ELF-1 (cell line): ENCODE measurements around the gene HOXC11.
A peak's percentile ranks its signal among the peaks of the same experiment; 100 is the strongest.

ENCODE experiments used
- DNase-seq: peaks from one replicate; pipeline ENCODE4 v3.0.0-alpha.2; 2016; ENCODE audit warnings: low read depth, low spot score

HOXC11 gene

DNA sequence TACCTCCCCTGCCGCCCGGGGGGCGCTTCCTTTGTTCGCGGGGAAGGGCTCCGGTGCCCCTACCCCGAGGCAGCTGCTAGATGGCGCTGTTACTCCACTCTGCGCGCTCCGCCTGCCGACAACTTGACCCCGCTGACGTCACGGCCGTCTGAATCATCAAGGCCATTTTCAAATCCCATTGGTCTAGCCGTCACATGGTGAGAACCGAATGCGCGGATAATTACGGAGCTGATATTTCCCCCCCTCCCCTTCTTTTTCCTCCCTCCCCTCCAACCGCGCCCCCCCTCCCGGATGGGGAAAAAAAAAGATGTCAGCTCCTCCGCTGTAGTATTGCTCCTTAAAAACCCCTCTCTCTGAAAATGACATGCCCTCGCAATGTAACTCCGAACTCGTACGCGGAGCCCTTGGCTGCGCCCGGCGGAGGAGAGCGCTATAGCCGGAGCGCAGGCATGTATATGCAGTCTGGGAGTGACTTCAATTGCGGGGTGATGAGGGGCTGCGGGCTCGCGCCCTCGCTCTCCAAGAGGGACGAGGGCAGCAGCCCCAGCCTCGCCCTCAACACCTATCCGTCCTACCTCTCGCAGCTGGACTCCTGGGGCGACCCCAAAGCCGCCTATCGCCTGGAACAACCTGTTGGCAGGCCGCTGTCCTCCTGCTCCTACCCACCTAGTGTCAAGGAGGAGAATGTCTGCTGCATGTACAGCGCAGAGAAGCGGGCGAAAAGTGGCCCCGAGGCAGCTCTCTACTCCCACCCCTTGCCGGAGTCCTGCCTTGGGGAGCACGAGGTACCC, 12.2 kb downstream of the HOXC11 start, which contains the start of gene HOXC10:
HOXC10 (plus strand) TSS at position 246 of the 791 bp plus-strand sequence; CDS start at position 360, 114 bp downstream.
- DNase-seq = peak; percentile 88

- no peak for DNase-seq
Observed at GRCh38 chr12:53985692-53985993, 12.7 kb downstream of the HOXC11 start.

GRCh38 chr12:53985994-53986685, 13.2 kb downstream of the HOXC11 start:
- no peak for DNase-seq

- DNase-seq = no peak
Observed at GRCh38 chr12:53986686-53987483, 14.0 kb downstream of the HOXC11 start.

DNA sequence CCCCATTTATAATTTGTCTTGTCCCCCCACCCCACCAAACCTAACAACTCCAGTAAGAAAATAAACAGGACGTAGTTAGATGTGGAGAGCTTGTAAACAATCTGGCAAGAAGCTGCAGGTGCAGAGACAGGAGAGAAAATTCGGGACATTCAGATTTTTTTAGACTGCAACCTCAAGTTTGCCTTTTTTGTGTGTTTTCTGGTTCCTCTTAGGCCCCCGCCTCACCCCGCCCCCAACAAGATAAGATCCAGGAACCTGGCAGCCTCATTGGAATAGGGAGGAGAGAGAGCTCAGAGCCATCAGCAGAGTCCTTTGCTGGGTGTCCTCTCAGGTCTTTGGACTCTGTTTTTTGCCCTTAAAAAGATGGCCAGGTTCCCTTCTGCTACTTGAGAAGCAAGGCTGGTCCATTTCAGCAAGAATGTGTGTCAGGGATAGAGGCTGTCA, 14.9 kb downstream of the HOXC11 start:
- DNase-seq = no peak

GRCh38 chr12:53988541-53989226, 15.8 kb downstream of the HOXC11 start:
- DNase-seq = no peak

- no peak for DNase-seq
Observed at GRCh38 chr12:53989227-53990113, 16.5 kb downstream of the HOXC11 start.

DNA sequence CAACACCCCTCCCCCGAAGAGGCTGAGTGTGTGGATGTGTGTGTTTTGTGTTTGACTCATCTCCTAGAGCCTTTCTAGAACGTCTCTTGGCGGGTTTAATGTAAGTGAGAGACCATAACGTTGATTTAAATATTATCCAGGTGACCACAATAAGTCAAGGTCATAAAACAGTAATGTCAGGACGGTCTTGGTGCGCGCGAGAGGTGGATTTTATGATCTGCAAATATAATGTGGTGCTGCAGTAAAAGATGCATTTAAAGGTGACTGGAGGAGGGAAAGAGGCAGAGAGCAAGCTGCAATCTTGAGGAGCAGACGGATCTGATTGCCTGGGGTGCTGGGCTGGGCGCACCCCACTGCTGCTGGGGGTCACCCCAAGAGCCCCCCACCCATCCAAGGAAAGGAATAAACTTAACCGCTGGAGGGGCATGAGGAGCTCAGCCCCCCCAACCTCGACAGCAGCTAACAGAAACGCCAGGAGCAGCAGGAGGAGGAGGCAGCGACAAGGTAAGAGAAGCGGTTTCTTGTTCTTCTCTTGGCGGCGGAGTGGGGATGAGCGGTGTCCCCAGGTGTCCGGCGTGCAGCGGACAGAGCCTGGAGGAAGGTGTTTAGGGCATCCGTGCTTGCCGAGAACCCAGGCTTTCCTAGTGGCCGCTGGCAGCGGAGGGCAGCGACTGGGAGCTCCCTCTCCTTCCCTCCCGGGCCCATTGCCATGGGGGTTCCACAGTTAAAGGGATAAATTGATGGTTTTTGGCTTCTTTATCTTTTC, 17.6 kb downstream of the HOXC11 start:
- no peak for DNase-seq

- no peak for DNase-seq
Observed at GRCh38 chr12:53991077-53991460, 18.1 kb downstream of the HOXC11 start.

GRCh38 chr12:53992377-53992889, 19.5 kb downstream of the HOXC11 start:
- DNase-seq = no peak

GRCh38 chr12:53993162-53994008, 20.5 kb downstream of the HOXC11 start:
- DNase-seq = no peak

DNA sequence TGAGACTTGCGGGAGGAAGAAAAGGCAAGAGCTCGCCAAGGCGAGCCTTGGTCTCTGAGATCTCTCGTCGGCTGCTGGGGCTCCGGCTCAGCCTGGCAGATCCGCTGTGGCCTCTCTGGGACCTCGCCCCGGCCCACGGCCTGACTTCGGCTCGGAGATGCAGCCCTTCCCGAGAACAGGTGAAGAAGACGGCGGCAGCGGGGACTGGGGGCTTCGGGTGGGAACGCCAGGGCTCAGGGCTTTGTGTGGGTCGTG, 21.0 kb downstream of the HOXC11 start:
- no peak for DNase-seq

DNA sequence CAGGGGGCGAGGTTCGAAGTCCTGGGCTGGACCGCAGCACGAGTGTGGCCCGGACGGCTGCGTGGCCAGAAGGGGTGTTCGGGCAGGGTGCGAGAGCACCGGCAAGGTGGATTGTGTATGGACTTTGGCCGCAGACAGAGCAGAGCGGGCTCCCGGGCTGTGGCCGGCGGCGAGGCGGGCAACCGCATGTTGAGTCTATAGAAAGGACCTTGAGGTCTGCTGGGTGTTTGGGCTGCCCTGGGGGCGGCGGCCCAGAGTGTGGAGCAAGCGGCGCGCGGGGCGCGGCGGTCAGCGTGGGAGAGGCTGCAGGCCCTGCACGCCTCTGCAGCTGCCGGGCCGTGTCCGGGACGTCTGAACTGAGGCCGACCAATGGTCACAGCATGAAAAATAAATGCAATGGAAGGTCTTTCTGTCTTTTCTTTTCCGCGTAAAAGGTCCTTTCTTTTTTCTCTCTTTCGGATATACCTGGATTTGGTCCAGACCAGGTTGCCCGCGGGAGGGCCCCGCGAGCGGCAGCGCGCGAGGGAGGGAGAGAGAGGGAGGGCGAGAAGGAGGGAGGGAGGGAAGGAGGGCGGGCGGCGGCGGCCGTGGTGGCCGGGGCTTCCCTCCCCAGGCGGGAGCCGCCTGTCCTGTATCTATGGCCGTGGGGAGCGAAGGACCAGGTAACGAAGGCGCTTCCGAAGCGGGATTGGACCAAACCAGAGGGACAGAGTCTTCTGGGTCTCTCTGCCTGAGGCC, 21.5 kb downstream of the HOXC11 start:
- DNase-seq = no peak

GRCh38 chr12:53995002-53995377, 22.1 kb downstream of the HOXC11 start:
- DNase-seq = no peak

- no peak for DNase-seq
Observed at GRCh38 chr12:53995378-53996239, 22.7 kb downstream of the HOXC11 start.

DNA sequence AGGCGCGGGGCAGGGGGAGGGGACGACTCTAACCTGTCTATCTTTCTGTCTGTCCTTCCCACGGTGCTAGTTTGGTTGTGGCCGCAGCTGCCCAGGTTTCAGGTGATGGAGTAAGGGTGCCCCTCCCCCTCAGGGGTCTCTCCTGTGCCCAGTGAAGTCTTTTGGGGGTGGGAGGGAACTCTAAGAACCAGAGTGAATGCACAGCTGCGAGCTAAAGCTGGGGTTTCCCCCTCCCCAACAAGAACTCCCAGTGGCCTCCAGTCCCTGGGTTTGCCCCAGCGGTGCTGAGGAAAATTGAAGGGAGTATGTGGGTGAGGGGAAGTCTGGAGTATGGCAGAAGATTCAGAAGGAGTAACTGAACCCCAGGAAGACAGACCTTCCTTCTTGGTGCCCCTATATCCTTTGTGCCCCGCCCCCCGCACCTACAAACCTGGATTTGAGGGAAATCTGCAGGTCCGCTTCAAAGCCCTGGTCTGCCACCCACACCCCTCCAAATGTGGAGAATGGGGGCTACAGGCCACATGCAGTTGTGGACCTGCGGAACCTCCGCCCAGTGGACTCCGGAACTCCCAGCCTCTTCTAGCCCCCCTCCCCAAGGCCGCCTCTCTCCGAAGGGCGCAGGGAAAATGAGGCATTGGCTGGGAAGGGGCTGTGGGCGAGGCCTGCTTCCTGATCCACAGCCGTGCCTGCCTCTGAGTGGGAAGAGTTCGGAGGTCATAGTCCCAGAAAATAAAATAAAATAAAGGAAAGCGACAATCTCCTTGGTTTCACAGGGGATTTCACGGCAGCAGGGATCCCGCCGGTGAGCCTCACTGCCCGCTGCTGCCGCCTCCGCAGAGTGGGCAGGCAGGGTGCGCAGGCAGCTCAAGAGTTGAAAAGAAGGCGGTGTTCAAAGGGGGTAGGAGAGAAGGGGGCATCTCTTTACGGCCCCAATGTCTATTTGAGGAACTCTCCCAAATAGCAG, 23.6 kb downstream of the HOXC11 start:
- no peak for DNase-seq
